H1 (cell line): ENCODE measurements around the gene KIAA0513. TPM values are rescaled to one million over a fixed set of nuclear protein-coding genes. Genes with fewer than 3 reads are reported as not detected.

Experiments used
- CBX5 ChIP-seq: fragments of 300-800, 300-1000 bp; sonication (generic); IDR thresholded peaks from 2 replicates; pipeline ENCODE4 v1.7.1; 2016; ENCODE audit warnings: antibody characterized with exemption, low read length, low read depth
- GABPA ChIP-seq: IDR thresholded peaks from 2 replicates; pipeline ENCODE4 v1.6.1; 2011; ENCODE audit warnings: mild to moderate bottlenecking, low read length, moderate library complexity, borderline replicate concordance; ENCODE audit not compliant: insufficient read depth
- NANOG ChIP-seq: IDR thresholded peaks from 2 replicates; pipeline ENCODE4 v1.6.1; 2011; ENCODE audit warnings: low read length, low read depth, mild to moderate bottlenecking, inconsistent platforms; ENCODE audit not compliant: insufficient read depth, poor library complexity, severe bottlenecking
- PHF8 ChIP-seq: fragments of 200-600 bp; sonication (generic); conservative IDR thresholded peaks from 2 replicates; pipeline ENCODE4 v1.7.1; 2012; ENCODE audit warnings: low read depth, mild to moderate bottlenecking, inconsistent platforms, low read length, moderate library complexity
- RBBP5 ChIP-seq: IDR thresholded peaks from 2 replicates; pipeline ENCODE4 v1.7.1; 2012; ENCODE audit warnings: low read depth, mild to moderate bottlenecking, inconsistent platforms, low read length, moderate library complexity, borderline replicate concordance
- RNF2 ChIP-seq: fragments of 200-900, 300-1000 bp; sonication (generic); IDR thresholded peaks from 2 replicates; pipeline ENCODE4 v1.7.1; 2016; ENCODE audit warnings: borderline replicate concordance, low read depth, mild to moderate bottlenecking, antibody characterized with exemption, low read length; ENCODE audit not compliant: poor library complexity, severe bottlenecking; ENCODE audit errors: missing control alignments
- SIN3A ChIP-seq, 2 experiments: IDR thresholded peaks in 1 of 2; conservative IDR thresholded peaks in 1 of 2; 2 replicates each; pipeline ENCODE4 v1.6.1; 2011 to 2012; ENCODE audit warnings: low read length in 2 of 2, improper control_type of control experiment in 1 of 2, low read depth in 1 of 2, mild to moderate bottlenecking in 1 of 2
- TAF7 ChIP-seq: optimal IDR thresholded peaks from 2 replicates; pipeline ENCODE3; 2011; ENCODE audit warnings: low read depth, mild to moderate bottlenecking, inconsistent platforms, low read length, moderate library complexity, borderline replicate concordance
- TCF12 ChIP-seq: IDR thresholded peaks from 2 replicates; pipeline ENCODE4 v1.6.1; 2011; ENCODE audit warnings: low read depth, mild to moderate bottlenecking, low read length
- YY1 ChIP-seq: IDR thresholded peaks from 2 replicates; pipeline ENCODE4 v1.6.1; 2011; ENCODE audit warnings: low read depth, mild to moderate bottlenecking, low read length
- ZNF274 ChIP-seq: IDR thresholded peaks from 2 replicates; pipeline ENCODE4 v1.7.0; 2012; ENCODE audit warnings: low read length, borderline replicate concordance; ENCODE audit errors: extremely low read depth
- polyA plus RNA-seq, 7 experiments: library from polyadenylated mRNA; depleted of rRNA in 3 of 7; stranded (reverse) in 5 of 7; unstranded in 2 of 7; fragments of >200 nt in 5 of 7; fragments of 200-250 nt in 2 of 7; gene quantifications; 1 replicate in 5 of 7; 2 replicates in 1 of 7; 4 replicates in 1 of 7; pipeline versions ENCODE4 v1.2.1 to v1.2.3, GENCODE V29; 2011 to 2013; ENCODE audit warnings: missing spikeins in 2 of 7, mixed read lengths in 2 of 7
- total RNA-seq: library from RNA; stranded (reverse); fragmentation: NEBNext Ultra II Directional; extraction: Animal tissue kit (Norgen Biotek cat#: 25700); gene quantifications from 2 replicates; pipeline ENCODE4 v1.2.1, GENCODE V29; 2021
- TF ChIP-seq, protein P1 (sequence below): IDR thresholded peaks from 2 replicates; pipeline ENCODE4 v1.6.1; 2012; ENCODE audit warnings: inconsistent platforms
- TF ChIP-seq, protein P2 (sequence below), 3 experiments: IDR thresholded peaks; 1 replicate in 2 of 3; 2 replicates in 1 of 3; pipeline versions ENCODE4 v1.5.1 to v1.6.1; 2011; ENCODE audit warnings: low read length in 3 of 3, mild to moderate bottlenecking in 3 of 3, inconsistent platforms in 2 of 3, low read depth in 1 of 3, moderate library complexity in 1 of 3; ENCODE audit not compliant: insufficient read depth in 1 of 3; ENCODE audit errors: control extremely low read depth in 1 of 3

Gene KIAA0513
- total and polyA plus RNA-seq, 2 of the 8 experiments (the other 6 are each of a cell fraction or from before 2014, with no cell fraction given): 2.1 to 6.1 TPM

DNA sequence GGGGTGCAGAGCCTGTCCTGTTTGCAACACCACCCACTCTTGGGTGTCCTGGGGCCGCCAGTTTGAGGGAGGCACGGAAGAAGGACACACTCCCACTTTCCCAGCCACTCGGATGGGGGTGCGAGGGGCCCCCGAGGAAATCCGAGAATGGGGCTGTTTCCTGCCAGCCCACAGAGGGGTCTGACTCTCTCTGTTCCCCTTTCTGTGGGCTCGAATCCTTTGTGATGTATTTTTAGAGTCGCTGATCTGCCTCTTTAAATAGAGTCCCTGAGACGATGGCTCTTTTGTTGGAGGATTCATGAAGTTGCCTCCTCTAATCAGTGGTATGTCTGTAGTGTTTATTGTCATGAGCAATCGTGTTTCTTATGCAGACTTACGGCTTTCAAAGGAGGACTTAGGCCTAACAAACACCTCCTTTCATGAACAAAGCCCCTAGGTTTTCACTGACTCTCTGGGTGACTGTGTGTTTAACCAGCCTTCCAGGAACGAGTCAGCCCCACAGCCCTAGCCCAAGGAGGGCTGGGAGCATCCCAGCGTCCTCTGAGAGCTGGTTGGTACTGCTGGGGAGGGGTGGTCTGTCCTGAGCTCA, 55.5 kb downstream of the KIAA0513 start (continued):
- TF ChIP-seq, protein P1, sequence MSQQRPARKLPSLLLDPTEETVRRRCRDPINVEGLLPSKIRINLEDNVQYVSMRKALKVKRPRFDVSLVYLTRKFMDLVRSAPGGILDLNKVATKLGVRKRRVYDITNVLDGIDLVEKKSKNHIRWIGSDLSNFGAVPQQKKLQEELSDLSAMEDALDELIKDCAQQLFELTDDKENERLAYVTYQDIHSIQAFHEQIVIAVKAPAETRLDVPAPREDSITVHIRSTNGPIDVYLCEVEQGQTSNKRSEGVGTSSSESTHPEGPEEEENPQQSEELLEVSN: no peak
- TF ChIP-seq NANOG: peak; percentile 95
- TF ChIP-seq RBBP5: no peak
- no peak for TF ChIP-seq PHF8
- TF ChIP-seq CBX5: no peak
- TF ChIP-seq RNF2: no peak
- TF ChIP-seq YY1: no peak
- TF ChIP-seq SIN3A (conservative IDR thresholded peaks at IDR 0.05 in 1 of 2, IDR thresholded peaks at IDR 0.05 in 1 of 2; ENCODE audit: low read depth in 1 of 2, low read length in 2 of 2): peak in 1 of 2 experiments; percentile 10; a peak in 1 of 4 replicates
- no peak for TF ChIP-seq ZNF274
- no peak for TF ChIP-seq GABPA
- no peak for TF ChIP-seq TAF7
- TF ChIP-seq TCF12: peak; percentile 70; the same call in 1 of the 2 replicates
- TF ChIP-seq, protein P2, sequence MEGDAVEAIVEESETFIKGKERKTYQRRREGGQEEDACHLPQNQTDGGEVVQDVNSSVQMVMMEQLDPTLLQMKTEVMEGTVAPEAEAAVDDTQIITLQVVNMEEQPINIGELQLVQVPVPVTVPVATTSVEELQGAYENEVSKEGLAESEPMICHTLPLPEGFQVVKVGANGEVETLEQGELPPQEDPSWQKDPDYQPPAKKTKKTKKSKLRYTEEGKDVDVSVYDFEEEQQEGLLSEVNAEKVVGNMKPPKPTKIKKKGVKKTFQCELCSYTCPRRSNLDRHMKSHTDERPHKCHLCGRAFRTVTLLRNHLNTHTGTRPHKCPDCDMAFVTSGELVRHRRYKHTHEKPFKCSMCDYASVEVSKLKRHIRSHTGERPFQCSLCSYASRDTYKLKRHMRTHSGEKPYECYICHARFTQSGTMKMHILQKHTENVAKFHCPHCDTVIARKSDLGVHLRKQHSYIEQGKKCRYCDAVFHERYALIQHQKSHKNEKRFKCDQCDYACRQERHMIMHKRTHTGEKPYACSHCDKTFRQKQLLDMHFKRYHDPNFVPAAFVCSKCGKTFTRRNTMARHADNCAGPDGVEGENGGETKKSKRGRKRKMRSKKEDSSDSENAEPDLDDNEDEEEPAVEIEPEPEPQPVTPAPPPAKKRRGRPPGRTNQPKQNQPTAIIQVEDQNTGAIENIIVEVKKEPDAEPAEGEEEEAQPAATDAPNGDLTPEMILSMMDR (IDR thresholded peaks at IDR 0.05; ENCODE audit: control extremely low read depth in 1 of 3, insufficient read depth in 1 of 3, low read depth in 1 of 3, low read length in 3 of 3): no peak
